ENCODE results near the gene HTRA3. TPM values are rescaled to one million over a fixed set of nuclear protein-coding genes. Genes with fewer than 3 reads are reported as not detected.

The HTRA3 gene
- total and polyA plus RNA-seq, 2 of the 8 experiments (the other 6 are each of a cell fraction or from before 2014, with no cell fraction given) = 3.2 to 5.8 TPM

- no peak for TF ChIP-seq SIX5 (IDR thresholded peaks at IDR 0.05; ENCODE audit: low read depth, low read length)
- no peak for TF ChIP-seq RBBP5 (IDR thresholded peaks at IDR 0.05; ENCODE audit: borderline replicate concordance, low read depth, low read length)
- TF ChIP-seq SUZ12 (IDR thresholded peaks at IDR 0.05; ENCODE audit: low read length) = no peak
- TF ChIP-seq TAF1 (IDR thresholded peaks at IDR 0.05; ENCODE audit: low read depth, low read length) = no peak
- TF ChIP-seq GTF2F1 (IDR thresholded peaks at IDR 0.05; ENCODE audit: borderline replicate concordance, low read depth, low read length) = no peak
- no peak for TF ChIP-seq EGR1 (IDR thresholded peaks at IDR 0.05; ENCODE audit: borderline replicate concordance, low read depth, low read length)
- Histone ChIP-seq H2AFZ (ENCODE audit: low read length) (no peak overlapping the region), H4K20me1 (replicated peaks in 1 of 2; ENCODE audit: control insufficient read depth in 1 of 2, insufficient read depth in 2 of 2, low read length in 2 of 2) (no peaks in the 10 kb centered on the region), H4K8ac (ENCODE audit: extremely low read depth, insufficient read depth, low read length) (no peak overlapping the region; the same call in 1 of the 2 replicates), H3K9me3 (ENCODE audit: insufficient read depth in 2 of 2, low read depth in 1 of 2, low read length in 1 of 2) (peaks cover 0 to 4% of the 10 kb centered on the region in 2 experiments; a peak in 1 of 4 replicates), H2BK12ac (ENCODE audit: low read depth, low read length) (no peak overlapping the region), H2BK120ac (replicated peaks; ENCODE audit: low read depth, low read length) (no peak overlapping the region), H4K91ac (replicated peaks; ENCODE audit: insufficient read length, low read length) (no peak overlapping the region), H3K4me1 (replicated peaks in 1 of 4; ENCODE audit: control insufficient read depth in 3 of 4, insufficient read depth in 4 of 4, low read length in 3 of 4) (peaks cover 0 to 4% (median 2%) of the 10 kb centered on the region in 4 experiments; a peak in 3 of 7 replicates), H2BK15ac (ENCODE audit: low read length) (no peak overlapping the region), H3K4me3 (ENCODE audit: extremely low read depth in 1 of 4, insufficient read depth in 2 of 4, low read depth in 3 of 4, low read length in 4 of 4) (no peak overlapping the region), H3K4ac (replicated peaks; ENCODE audit: insufficient read length, low read depth, low read length) (no peak overlapping the region), H3K79me1 (ENCODE audit: low read depth, low read length) (no peaks in the 10 kb centered on the region), H3K27ac (ENCODE audit: low read depth, low read length) (no peak overlapping the region), H2AK5ac (ENCODE audit: low read depth, low read length) (no peak overlapping the region), H3K23ac (ENCODE audit: insufficient read length) (no peak overlapping the region), H3K4me2 (ENCODE audit: insufficient read depth in 1 of 2, low read depth in 2 of 2, low read length in 2 of 2) (no peak overlapping the region), H3K36me3 (ENCODE audit: control insufficient read depth in 2 of 4, insufficient read depth in 4 of 4, low read length in 3 of 4) (no peaks in the 10 kb centered on the region), H3K14ac (ENCODE audit: insufficient read length) (no peak overlapping the region), H3K23me2 (ENCODE audit: low read depth, low read length) (0 out of 2 replicates have a peak, but pooled peaks cover 1% of the 10 kb centered on the region), H3K9ac (replicated peaks in 1 of 4; ENCODE audit: extremely low read depth in 1 of 4, low read depth in 3 of 4, low read length in 3 of 4) (no peak overlapping the region), H2BK5ac (ENCODE audit: low read depth, low read length) (no peak overlapping the region), H2BK20ac (ENCODE audit: low read length) (no peak overlapping the region), H3K27me3 (replicated peaks in 1 of 4; ENCODE audit: control insufficient read depth in 3 of 4, extremely low read depth in 1 of 4, insufficient read depth in 3 of 4, low read length in 3 of 4) (no peaks in the 10 kb centered on the region), H4K5ac (ENCODE audit: insufficient read length, low read depth, low read length) (no peak overlapping the region), H3K18ac (ENCODE audit: extremely low read depth, low read length) (no peak overlapping the region), H3K56ac (replicated peaks; ENCODE audit: insufficient read length, low read depth, low read length) (no peak overlapping the region), H3K79me2 (ENCODE audit: control insufficient read depth in 1 of 2, insufficient read depth in 2 of 2, low read length in 2 of 2) (no peaks in the 10 kb centered on the region)
- FAIRE-seq (no peak), DNase-seq (ENCODE audit: low read depth in 1 of 2, low spot score in 2 of 2) (no peak)
- ChIA-PET CTCF (ENCODE audit: partially characterized antibody) (interaction anchor here (0.7 to 5.7 kb wide), 6 partner anchors 10 to 164 kb away, joined by 3 to 27 read pairs (median 3); no protein-coding TSS in a partner anchor), POLR2A (ENCODE audit: partially characterized antibody) (no interaction called here)
- WGBS, 2 experiments (ENCODE audit: extremely low coverage in 1 of 2, insufficient coverage in 1 of 2, insufficient read length in 1 of 2, insufficient replicate concordance in 2 of 2, low coverage in 1 of 2, low lambda C conversion rate in 2 of 2, missing lambda C conversion rate in 1 of 2) = 88% methylated on average over 8 of the region's 8 CpGs; no CpG with 5 or more reads in 1 of the 2 experiments
Measured at GRCh38 chr4:8340781-8341241, 71.3 kb downstream of the HTRA3 start.

Data from H1 (cell line).